IMR-90 (cell line): ENCODE measurements around the gene EHBP1. TPM values are rescaled to one million over a fixed set of nuclear protein-coding genes. Genes with fewer than 3 reads are reported as not detected.

Source experiments
- ATAC-seq: fragments of 200-7000 bp; cut with Tn5 transposase; 2 replicates; pipeline ENCODE4 v1.9.1; 2020; ENCODE audit warnings: low read depth, mild to moderate bottlenecking, moderate library complexity
- BruUV-seq: library from RNA; stranded (reverse); fragments of 400-500 nt; replicated peaks from 2 replicates; lab custom pipeline; 2021; lab: Mats Ljungman, UMichigan
- CTCF ChIA-PET: fragments of 300-600 bp; formaldehyde crosslinking; extraction: SDS; loops from one replicate; lab custom pipeline; 2021; ENCODE audit warnings: antibody characterized with exemption; lab: Yijun Ruan, JAX
- POLR2A ChIA-PET: fragments of 300-600 bp; sonication (Branson Sonifier 250); formaldehyde crosslinking; loops from one replicate; lab custom pipeline; 2022; ENCODE audit warnings: antibody characterized with exemption; ENCODE audit not compliant: unreplicated experiment; lab: Charles Lee
- DNase-seq: peaks from one replicate; pipeline ENCODE4 v3.0.0; 2013
- H2AFZ ChIP-seq: replicated peaks from 2 replicates; pipeline ENCODE3; 2013; ENCODE audit warnings: low read length, mild to moderate bottlenecking; ENCODE audit not compliant: poor library complexity
- H2AK5ac ChIP-seq: 2 replicates; pipeline ENCODE4 v1.6.1; 2013; ENCODE audit warnings: low read depth, low read length, inconsistent platforms
- H2AK9ac ChIP-seq: replicated peaks from 2 replicates; pipeline ENCODE3; 2013; ENCODE audit warnings: mild to moderate bottlenecking, low read depth, low read length, moderate library complexity; ENCODE audit not compliant: poor library complexity
- H2BK120ac ChIP-seq: 2 replicates; pipeline ENCODE4 v1.6.1; 2013; ENCODE audit warnings: low read depth, low read length, inconsistent platforms
- H2BK15ac ChIP-seq: 3 replicates; pipeline ENCODE4 v1.6.1; 2013; ENCODE audit warnings: low read depth, low read length, inconsistent platforms
- H2BK20ac ChIP-seq: 2 replicates; pipeline ENCODE4 v1.6.1; 2013; ENCODE audit warnings: low read depth, mild to moderate bottlenecking, inconsistent platforms, low read length, moderate library complexity
- H2BK5ac ChIP-seq: 2 replicates; pipeline ENCODE4 v1.6.1; 2013; ENCODE audit warnings: mild to moderate bottlenecking, low read depth, low read length, inconsistent platforms; ENCODE audit not compliant: poor library complexity, severe bottlenecking
- H3K14ac ChIP-seq: replicated peaks from 2 replicates; pipeline ENCODE4 v1.6.1; 2013; ENCODE audit warnings: low read depth, low read length, inconsistent platforms
- H3K18ac ChIP-seq: 2 replicates; pipeline ENCODE4 v1.6.1; 2013; ENCODE audit warnings: low read depth, low read length, control low read depth
- H3K23ac ChIP-seq: 2 replicates; pipeline ENCODE4 v1.6.1; 2013; ENCODE audit warnings: low read depth, low read length, inconsistent platforms
- H3K27ac ChIP-seq: 2 replicates; pipeline ENCODE4 v1.5.1; 2013; ENCODE audit warnings: mild to moderate bottlenecking, control low read depth, low read length; ENCODE audit not compliant: insufficient read depth
- H3K27me3 ChIP-seq: 2 replicates; pipeline ENCODE4 v1.6.1; 2013; ENCODE audit warnings: low read length; ENCODE audit not compliant: control insufficient read depth, insufficient read depth
- H3K36me3 ChIP-seq: 2 replicates; pipeline ENCODE4 v1.6.1; 2013; ENCODE audit warnings: low read length, mixed read lengths; ENCODE audit not compliant: control insufficient read depth, insufficient read depth
- H3K4ac ChIP-seq: 2 replicates; pipeline ENCODE4 v1.6.1; 2013; ENCODE audit warnings: low read depth, low read length, inconsistent platforms
- H3K4me1 ChIP-seq: 2 replicates; pipeline ENCODE4 v1.6.1; 2013; ENCODE audit warnings: low read length, mixed read lengths; ENCODE audit not compliant: control insufficient read depth, insufficient read depth
- H3K4me2 ChIP-seq: 2 replicates; pipeline ENCODE4 v1.6.1; 2013; ENCODE audit warnings: low read depth, mild to moderate bottlenecking, control low read depth, low read length, moderate library complexity
- H3K4me3 ChIP-seq: 2 replicates; pipeline ENCODE4 v1.5.1; 2013; ENCODE audit warnings: low read depth, mild to moderate bottlenecking, control low read depth, low read length, moderate library complexity; ENCODE audit not compliant: insufficient read depth
- H3K56ac ChIP-seq: 2 replicates; pipeline ENCODE4 v1.6.1; 2013; ENCODE audit warnings: low read length, inconsistent platforms; ENCODE audit not compliant: insufficient read depth; ENCODE audit errors: extremely low read depth
- H3K79me1 ChIP-seq, 2 experiments: 2 replicates each; pipeline ENCODE4 v1.6.1; 2013; ENCODE audit warnings: low read length in 2 of 2, inconsistent platforms in 1 of 2, low read depth in 1 of 2
- H3K9ac ChIP-seq: 2 replicates; pipeline ENCODE4 v1.6.1; 2013; ENCODE audit warnings: low read depth, low read length, control low read depth
- H3K9me1 ChIP-seq: 2 replicates; pipeline ENCODE4 v1.6.1; 2013; ENCODE audit warnings: low read length, inconsistent platforms; ENCODE audit not compliant: insufficient read depth
- H3K9me3 ChIP-seq: 2 replicates; pipeline ENCODE4 v1.6.1; 2013; ENCODE audit warnings: low read length; ENCODE audit not compliant: control insufficient read depth, insufficient read depth
- H4K20me1 ChIP-seq: 2 replicates; pipeline ENCODE4 v1.6.1; 2013; ENCODE audit warnings: low read length, inconsistent platforms; ENCODE audit not compliant: insufficient read depth
- H4K5ac ChIP-seq: 2 replicates; pipeline ENCODE4 v1.6.1; 2013; ENCODE audit warnings: mild to moderate bottlenecking, low read depth, low read length, control low read depth
- H4K8ac ChIP-seq, 2 experiments: 2 replicates each; pipeline ENCODE4 v1.6.1; 2013; ENCODE audit warnings: low read depth in 2 of 2, low read length in 2 of 2, control low read depth in 1 of 2, inconsistent platforms in 1 of 2
- H4K91ac ChIP-seq: 2 replicates; pipeline ENCODE4 v1.6.1; 2013; ENCODE audit warnings: low read depth, low read length, inconsistent platforms; ENCODE audit not compliant: insufficient read depth
- BHLHE40 ChIP-seq: fragments of 150-350 bp; IDR thresholded peaks from 2 replicates; pipeline ENCODE4 v1.6.1; 2016; ENCODE audit warnings: mild to moderate bottlenecking, low read depth, low read length
- CEBPB ChIP-seq: IDR thresholded peaks from 2 replicates; pipeline ENCODE4 v1.6.1; 2012; ENCODE audit warnings: low read depth, low read length, improper control_type of control experiment
- RCOR1 ChIP-seq: IDR thresholded peaks from 2 replicates; pipeline ENCODE4 v1.6.1; 2012; ENCODE audit warnings: mild to moderate bottlenecking, low read length, improper control_type of control experiment; ENCODE audit not compliant: insufficient replicate concordance
- SMC3 ChIP-seq: fragments of 150-350 bp; IDR thresholded peaks from 2 replicates; pipeline ENCODE4 v1.6.1; 2016; ENCODE audit warnings: low read depth, mild to moderate bottlenecking, antibody characterized with exemption, low read length, moderate library complexity
- WGBS, 2 experiments: methylation state at CpG; one replicate each; pipeline versions ENCODE4 v1.1.5 to v1.1.7; 2013; ENCODE audit warnings: missing lambda C conversion rate in 2 of 2; ENCODE audit not compliant: insufficient read length in 1 of 2; ENCODE audit errors: extremely low coverage in 2 of 2; 5-methylcytosine and 5-hydroxymethylcytosine counted together
- dilution Hi-C: fragments of 300-500 bp; cut with HindIII; formaldehyde crosslinking; loops from one replicate; pipeline ENCODE4 v1.14.3; 2018; ENCODE audit warnings: low sequenced_read_pairs; ENCODE audit not compliant: unreplicated experiment
- in situ Hi-C: fragments of 300-500 bp; cut with MboI; formaldehyde crosslinking; loops from 3 replicates; pipeline ENCODE4 v1.14.3; 2019; ENCODE audit warnings: low sequenced_read_pairs, inconsistent platforms, mixed read lengths
- intact Hi-C: fragments of 100-400 bp; cut with micrococcal nuclease; formaldehyde crosslinking; loops from 2 replicates; pipeline ENCODE4 v1.10.0; 2022
- polyA plus RNA-seq, 3 experiments: library from polyadenylated mRNA; depleted of rRNA; stranded (reverse); fragments of >200 nt; gene quantifications; 2 replicates each; pipeline ENCODE4 v1.2.3, GENCODE V29; 2012; ENCODE audit warnings: low replicate concordance in 1 of 3
- total RNA-seq: library from RNA; depleted of rRNA; stranded (reverse); fragments of >200 nt; gene quantifications from 2 replicates; pipeline ENCODE4 v1.2.3, GENCODE V29; 2012
- TF ChIP-seq, protein P1 (sequence below): fragments of 150-350 bp; IDR thresholded peaks from 2 replicates; pipeline ENCODE4 v1.6.1; 2016; ENCODE audit warnings: low read depth, mild to moderate bottlenecking, low read length, moderate library complexity, borderline replicate concordance
- TF ChIP-seq, protein P2 (sequence below): fragments of 150-350 bp; IDR thresholded peaks from 2 replicates; pipeline ENCODE4 v1.6.1; 2017; ENCODE audit warnings: mild to moderate bottlenecking, antibody characterized with exemption, low read length, low read depth

The EHBP1 gene
- total and polyA plus RNA-seq, 2 of the 4 experiments (the other 2 are of a cell fraction), result 28.3 to 44.4 TPM

DNA sequence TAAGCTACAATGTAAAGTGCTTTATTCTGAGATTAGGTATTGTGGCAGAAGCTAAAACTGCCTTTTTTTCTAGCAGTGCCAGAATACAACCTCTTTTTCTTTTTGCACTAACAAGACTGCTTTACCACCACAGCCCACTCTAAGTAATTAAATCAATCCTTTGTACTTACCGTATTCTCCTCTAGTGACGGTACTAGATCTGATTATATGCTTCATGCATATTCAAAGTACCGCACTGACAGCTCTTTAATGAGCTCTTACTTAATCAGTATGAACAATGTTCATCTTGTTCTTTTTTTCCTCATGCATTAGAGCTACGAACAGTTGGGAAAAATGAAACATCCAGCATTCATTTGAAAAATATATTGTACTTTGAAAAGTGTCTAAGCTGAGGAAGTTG lies 329.0 kb downstream of the EHBP1 start:
- no peak for TF ChIP-seq RCOR1
- TF ChIP-seq BHLHE40, result no peak
- TF ChIP-seq SMC3, result no peak
- TF ChIP-seq, protein P1, sequence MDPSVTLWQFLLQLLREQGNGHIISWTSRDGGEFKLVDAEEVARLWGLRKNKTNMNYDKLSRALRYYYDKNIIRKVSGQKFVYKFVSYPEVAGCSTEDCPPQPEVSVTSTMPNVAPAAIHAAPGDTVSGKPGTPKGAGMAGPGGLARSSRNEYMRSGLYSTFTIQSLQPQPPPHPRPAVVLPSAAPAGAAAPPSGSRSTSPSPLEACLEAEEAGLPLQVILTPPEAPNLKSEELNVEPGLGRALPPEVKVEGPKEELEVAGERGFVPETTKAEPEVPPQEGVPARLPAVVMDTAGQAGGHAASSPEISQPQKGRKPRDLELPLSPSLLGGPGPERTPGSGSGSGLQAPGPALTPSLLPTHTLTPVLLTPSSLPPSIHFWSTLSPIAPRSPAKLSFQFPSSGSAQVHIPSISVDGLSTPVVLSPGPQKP, result no peak
- TF ChIP-seq CEBPB, result no peak
- TF ChIP-seq, protein P2, sequence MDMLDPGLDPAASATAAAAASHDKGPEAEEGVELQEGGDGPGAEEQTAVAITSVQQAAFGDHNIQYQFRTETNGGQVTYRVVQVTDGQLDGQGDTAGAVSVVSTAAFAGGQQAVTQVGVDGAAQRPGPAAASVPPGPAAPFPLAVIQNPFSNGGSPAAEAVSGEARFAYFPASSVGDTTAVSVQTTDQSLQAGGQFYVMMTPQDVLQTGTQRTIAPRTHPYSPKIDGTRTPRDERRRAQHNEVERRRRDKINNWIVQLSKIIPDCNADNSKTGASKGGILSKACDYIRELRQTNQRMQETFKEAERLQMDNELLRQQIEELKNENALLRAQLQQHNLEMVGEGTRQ, result no peak
- no peak overlapping the region for H3K4me2 ChIP-seq
- ChIA-PET POLR2A (no interaction called here), CTCF (no interaction called here)
- no peak overlapping the region for H2BK15ac ChIP-seq
- H4K8ac ChIP-seq, result no peak overlapping the region
- no peaks in the 10 kb centered on the region for H3K4me1 ChIP-seq
- no TSS peak for BruUV-seq
- H2AFZ ChIP-seq, result no peak overlapping the region
- no peaks in the 10 kb centered on the region for H4K20me1 ChIP-seq
- H2BK20ac ChIP-seq, result no peak overlapping the region
- dilution Hi-C loops, result no loop called here
- H4K91ac ChIP-seq, result no peak overlapping the region
- peaks cover 3% of the 10 kb centered on the region; the same call in 1 of the 2 replicates for H3K9me1 ChIP-seq
- no peak overlapping the region for H3K23ac ChIP-seq
- no peak overlapping the region for H3K27ac ChIP-seq
- in situ Hi-C loops, result loop anchor here (25.0 kb wide), 1 partner anchor 572 kb away; no protein-coding TSS in a partner anchor
- WGBS, 2 experiments, result no CpG with 5 or more reads among the region's 4 CpGs
- no peak overlapping the region for H2BK120ac ChIP-seq
- intact Hi-C loops, result no loop called here
- H3K9ac ChIP-seq, result no peak overlapping the region
- H3K27me3 ChIP-seq, result no peaks in the 10 kb centered on the region
- no peak overlapping the region for H2AK5ac ChIP-seq
- ATAC-seq (no peak), DNase-seq (no peak)
- no peaks in the 10 kb centered on the region for H3K36me3 ChIP-seq
- H4K5ac ChIP-seq, result no peak overlapping the region
- no peaks in the 10 kb centered on the region; a peak in 1 of 4 replicates for H3K79me1 ChIP-seq
- H3K4me3 ChIP-seq, result no peak overlapping the region
- H3K9me3 ChIP-seq, result no peaks in the 10 kb centered on the region
- no peak overlapping the region for H3K4ac ChIP-seq
- H2BK5ac ChIP-seq, result no peak overlapping the region
- no peak overlapping the region for H3K14ac ChIP-seq
- no peak overlapping the region for H3K18ac ChIP-seq
- no peak overlapping the region for H2AK9ac ChIP-seq
- H3K56ac ChIP-seq, result no peak overlapping the region
